Activated CD8-positive, alpha-beta T cell treated with anti-CD3 and anti-CD28 coated beads for 36 hours (primary cell): ENCODE measurements around the gene SDC1. TPM values are rescaled to one million over a fixed set of nuclear protein-coding genes. Genes with fewer than 3 reads are reported as not detected.

Experiments
- ATAC-seq: fragments of 200-7000 bp; cut with Tn5 transposase; one replicate; pipeline ENCODE4 v1.10.0; 2021; ENCODE audit warnings: mild to moderate bottlenecking, moderate library complexity
- CTCF ChIA-PET: fragments of 350-600 bp; sonication (Branson Sonifier 250); formaldehyde crosslinking; loops from one replicate; lab custom pipeline; 2021; ENCODE audit warnings: antibody characterized with exemption; lab: Charles Lee
- POLR2A ChIA-PET: fragments of 350-600 bp; sonication (Branson Sonifier 250); formaldehyde crosslinking; loops from one replicate; lab custom pipeline; 2021; ENCODE audit warnings: antibody characterized with exemption; lab: Charles Lee
- DNase-seq: peaks from one replicate; pipeline ENCODE4 v3.0.0-alpha.2; 2020
- H3K27ac Mint-ChIP-seq: one replicate; pipeline ENCODE4 v1.8.0; 2021; ENCODE audit warnings: mild to moderate bottlenecking, mixed read lengths
- H3K27me3 Mint-ChIP-seq: one replicate; pipeline ENCODE4 v1.8.0; 2021; ENCODE audit warnings: mixed read lengths
- H3K36me3 Mint-ChIP-seq: one replicate; pipeline ENCODE4 v1.8.0; 2021; ENCODE audit warnings: low read depth, mixed read lengths
- H3K4me1 Mint-ChIP-seq: one replicate; pipeline ENCODE4 v1.8.0; 2021; ENCODE audit warnings: low read depth, mixed read lengths
- H3K4me3 Mint-ChIP-seq: one replicate; pipeline ENCODE4 v1.8.0; 2021; ENCODE audit warnings: mild to moderate bottlenecking, moderate library complexity, mixed read lengths
- H3K9me3 Mint-ChIP-seq: one replicate; pipeline ENCODE4 v1.8.0; 2021; ENCODE audit warnings: mixed read lengths
- intact Hi-C: fragments of 100-400 bp; cut with micrococcal nuclease; formaldehyde crosslinking; loops from one replicate; pipeline ENCODE4 v1.10.0; 2022
- total RNA-seq, 2 experiments: library from RNA; stranded (reverse); gene quantifications; one replicate each; pipeline ENCODE4 v1.2.3, GENCODE V29; 2021
- TF ChIP-seq, protein P1 (sequence below): fragments of 200-600 bp; IDR thresholded peaks from one replicate; pipeline ENCODE4 v1.8.0; 2022; ENCODE audit warnings: antibody characterized with exemption, mild to moderate bottlenecking

The SDC1 gene
- total RNA-seq, 2 experiments from 2014 or later = 0.11 to 0.14 TPM

DNA sequence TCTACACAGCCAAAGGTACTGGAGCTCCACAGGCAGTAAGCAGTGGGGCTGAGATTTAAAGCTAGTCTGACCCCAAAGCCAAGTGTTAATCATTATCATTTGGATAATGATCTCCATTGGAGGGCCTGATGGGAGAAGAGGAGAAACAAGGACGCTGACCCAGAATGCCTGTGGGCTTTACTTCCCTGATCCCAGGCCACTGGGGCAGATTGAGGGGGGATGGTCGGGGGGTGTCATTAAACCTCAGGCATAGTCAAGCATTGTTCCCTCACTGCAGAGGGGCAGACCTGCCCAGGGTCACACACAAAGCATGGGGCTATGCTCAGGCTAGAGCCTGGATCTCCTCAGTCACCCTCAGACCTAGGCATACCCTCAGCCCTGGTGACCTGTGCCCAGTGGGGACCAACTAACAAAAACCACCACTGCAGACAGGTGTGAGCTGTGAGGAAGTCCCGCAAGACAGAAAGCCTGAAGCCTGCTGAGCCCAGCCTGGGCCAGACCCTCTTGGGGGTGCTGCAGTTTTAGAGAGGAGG, 53.4 kb downstream of the SDC1 start:
- intact Hi-C loops = no loop called here
- ChIA-PET POLR2A (no interaction called here), CTCF (no interaction called here)
- H3K9me3 Mint-ChIP-seq = no peaks in the 10 kb centered on the region
- TF ChIP-seq, protein P1, sequence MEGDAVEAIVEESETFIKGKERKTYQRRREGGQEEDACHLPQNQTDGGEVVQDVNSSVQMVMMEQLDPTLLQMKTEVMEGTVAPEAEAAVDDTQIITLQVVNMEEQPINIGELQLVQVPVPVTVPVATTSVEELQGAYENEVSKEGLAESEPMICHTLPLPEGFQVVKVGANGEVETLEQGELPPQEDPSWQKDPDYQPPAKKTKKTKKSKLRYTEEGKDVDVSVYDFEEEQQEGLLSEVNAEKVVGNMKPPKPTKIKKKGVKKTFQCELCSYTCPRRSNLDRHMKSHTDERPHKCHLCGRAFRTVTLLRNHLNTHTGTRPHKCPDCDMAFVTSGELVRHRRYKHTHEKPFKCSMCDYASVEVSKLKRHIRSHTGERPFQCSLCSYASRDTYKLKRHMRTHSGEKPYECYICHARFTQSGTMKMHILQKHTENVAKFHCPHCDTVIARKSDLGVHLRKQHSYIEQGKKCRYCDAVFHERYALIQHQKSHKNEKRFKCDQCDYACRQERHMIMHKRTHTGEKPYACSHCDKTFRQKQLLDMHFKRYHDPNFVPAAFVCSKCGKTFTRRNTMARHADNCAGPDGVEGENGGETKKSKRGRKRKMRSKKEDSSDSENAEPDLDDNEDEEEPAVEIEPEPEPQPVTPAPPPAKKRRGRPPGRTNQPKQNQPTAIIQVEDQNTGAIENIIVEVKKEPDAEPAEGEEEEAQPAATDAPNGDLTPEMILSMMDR = no peak
- no peak overlapping the region for H3K4me3 Mint-ChIP-seq
- H3K27ac Mint-ChIP-seq = no peak overlapping the region
- H3K27me3 Mint-ChIP-seq = no peaks in the 10 kb centered on the region
- no peak for DNase-seq
- H3K4me1 Mint-ChIP-seq = no peaks in the 10 kb centered on the region
- no peaks in the 10 kb centered on the region for H3K36me3 Mint-ChIP-seq
- ATAC-seq = no peak

DNA sequence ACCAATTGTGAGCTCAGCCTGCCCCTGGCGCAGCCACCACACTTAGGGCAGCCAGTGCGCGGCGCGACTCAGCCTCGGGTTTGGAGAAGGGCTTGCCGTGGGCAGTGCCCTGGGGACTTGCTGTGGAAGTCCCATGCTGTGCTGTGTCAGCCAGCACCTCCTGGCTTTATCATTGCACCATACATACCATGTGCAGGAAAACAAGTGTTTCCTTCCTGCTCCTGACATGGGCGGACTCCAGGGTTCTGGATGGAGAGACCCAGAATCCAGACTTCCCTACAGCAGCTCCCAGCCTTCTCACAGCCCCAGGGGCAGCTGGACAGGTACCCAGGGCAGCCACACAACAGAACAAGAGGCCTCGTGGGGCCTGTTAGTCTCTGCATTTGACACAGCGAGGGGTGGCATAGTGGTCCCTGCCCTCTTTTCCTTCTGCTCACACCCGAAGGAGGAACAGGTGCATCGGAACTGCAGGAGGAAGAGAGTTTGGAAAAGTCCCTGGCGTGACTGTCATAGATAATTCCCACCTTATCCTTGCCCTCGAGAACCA, 54.2 kb downstream of the SDC1 start:
- no peak overlapping the region for H3K27ac Mint-ChIP-seq
- ATAC-seq (no peak), DNase-seq (no peak)
- no peak overlapping the region for H3K4me3 Mint-ChIP-seq
- H3K36me3 Mint-ChIP-seq = no peaks in the 10 kb centered on the region
- no peaks in the 10 kb centered on the region for H3K27me3 Mint-ChIP-seq
- intact Hi-C loops = no loop called here
- ChIA-PET CTCF (no interaction called here), POLR2A (no interaction called here)
- H3K4me1 Mint-ChIP-seq = no peaks in the 10 kb centered on the region
- H3K9me3 Mint-ChIP-seq = no peaks in the 10 kb centered on the region
- TF ChIP-seq, protein P1 = no peak

DNA sequence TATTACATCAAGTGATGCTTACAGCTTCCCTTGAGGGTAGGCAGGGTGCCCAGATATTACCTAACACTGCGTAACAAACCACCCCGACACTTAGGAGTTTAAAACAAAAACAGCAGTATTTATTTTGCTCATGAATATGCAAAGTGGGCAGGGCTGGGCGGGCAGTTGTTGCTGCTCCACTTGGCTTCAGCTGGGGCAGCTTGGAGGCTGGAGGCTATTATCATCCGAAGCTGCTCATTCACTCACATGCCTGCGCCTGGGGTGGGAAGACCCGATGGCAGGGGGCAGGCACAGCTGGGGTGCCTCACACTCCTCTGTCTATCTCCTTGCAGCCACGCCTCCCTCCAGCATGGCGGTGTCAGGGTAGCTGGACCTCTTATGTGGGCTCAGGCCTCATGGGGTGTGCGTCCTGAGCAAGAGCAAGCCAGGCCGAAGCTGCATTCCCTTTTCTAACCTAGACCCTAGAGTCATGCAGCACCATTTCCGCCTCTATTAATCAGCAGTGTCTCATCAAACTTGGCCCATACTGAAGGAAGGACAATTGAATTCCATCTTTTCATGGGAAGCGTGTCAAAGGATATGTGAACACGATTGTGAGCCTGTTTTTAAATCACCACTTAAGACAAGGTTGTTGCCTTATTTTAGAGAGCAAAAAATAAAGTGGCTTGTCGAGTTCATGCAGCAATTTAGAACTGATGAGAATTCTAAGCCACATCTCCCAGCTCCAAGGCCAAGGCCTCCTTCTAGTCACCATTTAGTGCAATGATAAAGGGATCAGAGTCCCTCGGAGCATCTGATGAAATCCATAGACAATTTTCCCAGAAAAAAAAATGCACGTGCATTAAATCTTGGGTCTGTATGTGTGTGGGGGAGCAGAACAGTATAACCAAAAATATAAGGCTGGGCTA, 54.9 kb downstream of the SDC1 start:
- no peak overlapping the region for H3K4me3 Mint-ChIP-seq

DNA sequence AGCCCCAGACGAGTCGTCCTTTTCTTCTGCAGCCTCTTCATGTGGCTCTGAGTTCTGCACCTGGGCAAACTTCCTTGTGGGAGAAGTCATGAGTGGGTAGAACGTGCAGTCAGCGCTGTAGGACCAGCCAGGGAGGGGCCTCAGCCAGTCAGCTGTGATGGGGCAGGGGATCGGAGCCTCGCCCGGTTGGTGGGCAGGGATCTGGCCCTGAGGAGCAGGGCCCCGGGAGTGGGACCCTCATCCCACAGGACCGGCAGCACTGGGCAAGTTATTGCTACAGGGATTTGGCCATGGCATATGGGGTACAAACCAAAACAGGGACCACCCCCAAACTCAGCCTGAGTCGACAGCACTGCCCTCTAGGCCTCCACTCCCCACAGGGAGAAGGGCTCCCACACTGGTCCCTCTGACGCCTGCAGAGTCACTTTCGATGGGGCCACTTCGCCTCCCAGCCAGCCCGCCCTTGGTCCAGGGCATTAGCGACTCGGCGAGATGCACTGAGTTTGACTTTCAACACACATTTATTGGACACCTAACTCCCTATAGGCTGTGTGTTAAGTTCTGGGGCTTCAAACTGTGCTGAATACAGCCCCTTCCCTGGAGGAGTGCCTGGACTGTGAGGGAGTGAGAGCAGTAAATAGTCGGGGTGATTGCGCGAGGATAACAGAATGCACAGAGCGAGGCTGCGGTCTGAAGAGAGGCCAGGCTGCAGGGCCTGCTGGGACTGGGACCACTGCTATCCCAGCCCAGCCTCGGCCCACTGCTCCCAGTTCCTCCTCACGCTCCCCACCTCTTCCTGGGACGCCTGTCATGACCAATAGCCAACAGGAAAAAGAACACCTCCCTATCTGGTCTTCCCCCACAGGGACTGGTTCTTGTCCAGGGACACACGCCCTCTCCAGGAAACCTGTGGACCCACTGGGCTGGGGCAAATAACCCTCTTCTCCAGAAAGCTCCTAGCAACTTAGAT, 55.9 kb downstream of the SDC1 start:
- no peaks in the 10 kb centered on the region for H3K27me3 Mint-ChIP-seq
- H3K4me3 Mint-ChIP-seq = no peak overlapping the region
- no peaks in the 10 kb centered on the region for H3K9me3 Mint-ChIP-seq
- intact Hi-C loops = no loop called here
- CTCF ChIA-PET = no interaction called here
- POLR2A ChIA-PET = no interaction called here
- H3K27ac Mint-ChIP-seq = no peak overlapping the region
- no peaks in the 10 kb centered on the region for H3K36me3 Mint-ChIP-seq
- DNase-seq = no peak
- no peaks in the 10 kb centered on the region for H3K4me1 Mint-ChIP-seq
- no peak for ATAC-seq
- TF ChIP-seq, protein P1 = no peak

More for the DNA sequence above, 54.9 kb downstream of the SDC1 start:
- TF ChIP-seq, protein P1 = no peak
- Mint-ChIP-seq H3K27ac (no peak overlapping the region), H3K36me3 (no peaks in the 10 kb centered on the region), H3K9me3 (no peaks in the 10 kb centered on the region), H3K4me1 (no peaks in the 10 kb centered on the region), H3K27me3 (no peaks in the 10 kb centered on the region)
- no peak for ATAC-seq
- no peak for DNase-seq
- ChIA-PET CTCF (no interaction called here), POLR2A (no interaction called here)
- intact Hi-C loops = no loop called here
